Neural cell (in vitro differentiated cells): ENCODE results near the gene TPST1.

ENCODE experiments used
- EP300 ChIP-seq: fragments of 450-650 bp; conservative IDR thresholded peaks from 2 replicates; pipeline ENCODE4 v1.6.1; 2014; ENCODE audit warnings: antibody characterized with exemption, mild to moderate bottlenecking, moderate library complexity; ENCODE audit not compliant: poor library complexity, severe bottlenecking
- EZH2 ChIP-seq: fragments of 200-600, 300-800 bp; shearing (Covaris generic), sonication (generic); IDR thresholded peaks from 2 replicates; pipeline ENCODE4 v1.6.1; 2014; ENCODE audit warnings: antibody characterized with exemption, low read length, borderline replicate concordance, mild to moderate bottlenecking; ENCODE audit not compliant: insufficient read depth, poor library complexity, severe bottlenecking
- MXI1 ChIP-seq: fragments of 450-650 bp; conservative IDR thresholded peaks from 2 replicates; pipeline ENCODE4 v1.6.1; 2014; ENCODE audit warnings: antibody characterized with exemption, mild to moderate bottlenecking; ENCODE audit not compliant: poor library complexity, severe bottlenecking
- POLR2AphosphoS5 ChIP-seq: IDR thresholded peaks from 2 replicates; pipeline ENCODE4 v1.6.1; 2012
- RAD21 ChIP-seq: fragments of 450-650 bp; conservative IDR thresholded peaks from 2 replicates; pipeline ENCODE4 v1.6.1; 2014; ENCODE audit warnings: antibody characterized with exemption, mild to moderate bottlenecking, moderate library complexity
- SMC3 ChIP-seq: fragments of 450-650 bp; conservative IDR thresholded peaks from 2 replicates; pipeline ENCODE4 v1.6.1; 2014; ENCODE audit warnings: antibody characterized with exemption, mild to moderate bottlenecking, moderate library complexity; ENCODE audit not compliant: poor library complexity
- TAF1 ChIP-seq: IDR thresholded peaks from 2 replicates; pipeline ENCODE4 v1.6.1; 2012; ENCODE audit warnings: low read depth
- TF ChIP-seq, protein P1 (sequence below): fragments of 450-650 bp; IDR thresholded peaks from 2 replicates; pipeline ENCODE4 v1.5.1; 2014; ENCODE audit warnings: antibody characterized with exemption, mild to moderate bottlenecking, moderate library complexity; ENCODE audit not compliant: poor library complexity, severe bottlenecking
- TF ChIP-seq, protein P2 (sequence below): IDR thresholded peaks from 2 replicates; pipeline ENCODE4 v1.6.1; 2012; ENCODE audit warnings: borderline replicate concordance

DNA sequence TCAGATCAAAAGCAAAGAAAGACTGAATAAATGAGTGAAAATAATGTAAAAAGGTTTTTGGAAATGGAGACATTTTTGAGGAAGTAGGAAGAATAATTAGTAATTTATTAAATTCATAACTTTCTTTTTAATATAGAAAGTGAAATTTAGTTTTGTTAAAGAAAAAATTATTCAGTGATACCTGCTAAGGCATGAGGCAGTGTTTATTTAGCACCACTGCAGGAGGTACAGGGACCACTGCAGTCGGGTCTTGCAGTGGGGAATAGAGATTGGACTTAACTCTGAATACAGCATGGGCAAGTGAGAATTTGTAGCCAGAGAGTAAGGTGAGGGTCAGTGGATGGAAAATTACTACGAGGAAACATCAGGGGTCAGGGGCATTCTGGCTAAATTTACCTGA, 39.9 kb downstream of the TPST1 start:
- TF ChIP-seq, protein P1, sequence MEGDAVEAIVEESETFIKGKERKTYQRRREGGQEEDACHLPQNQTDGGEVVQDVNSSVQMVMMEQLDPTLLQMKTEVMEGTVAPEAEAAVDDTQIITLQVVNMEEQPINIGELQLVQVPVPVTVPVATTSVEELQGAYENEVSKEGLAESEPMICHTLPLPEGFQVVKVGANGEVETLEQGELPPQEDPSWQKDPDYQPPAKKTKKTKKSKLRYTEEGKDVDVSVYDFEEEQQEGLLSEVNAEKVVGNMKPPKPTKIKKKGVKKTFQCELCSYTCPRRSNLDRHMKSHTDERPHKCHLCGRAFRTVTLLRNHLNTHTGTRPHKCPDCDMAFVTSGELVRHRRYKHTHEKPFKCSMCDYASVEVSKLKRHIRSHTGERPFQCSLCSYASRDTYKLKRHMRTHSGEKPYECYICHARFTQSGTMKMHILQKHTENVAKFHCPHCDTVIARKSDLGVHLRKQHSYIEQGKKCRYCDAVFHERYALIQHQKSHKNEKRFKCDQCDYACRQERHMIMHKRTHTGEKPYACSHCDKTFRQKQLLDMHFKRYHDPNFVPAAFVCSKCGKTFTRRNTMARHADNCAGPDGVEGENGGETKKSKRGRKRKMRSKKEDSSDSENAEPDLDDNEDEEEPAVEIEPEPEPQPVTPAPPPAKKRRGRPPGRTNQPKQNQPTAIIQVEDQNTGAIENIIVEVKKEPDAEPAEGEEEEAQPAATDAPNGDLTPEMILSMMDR, result no peak
- TF ChIP-seq SMC3 (no peak), TAF1 (no peak), RAD21 (no peak), EP300 (no peak), EZH2 (no peak), POLR2AphosphoS5 (no peak), MXI1 (no peak)
- TF ChIP-seq, protein P2, sequence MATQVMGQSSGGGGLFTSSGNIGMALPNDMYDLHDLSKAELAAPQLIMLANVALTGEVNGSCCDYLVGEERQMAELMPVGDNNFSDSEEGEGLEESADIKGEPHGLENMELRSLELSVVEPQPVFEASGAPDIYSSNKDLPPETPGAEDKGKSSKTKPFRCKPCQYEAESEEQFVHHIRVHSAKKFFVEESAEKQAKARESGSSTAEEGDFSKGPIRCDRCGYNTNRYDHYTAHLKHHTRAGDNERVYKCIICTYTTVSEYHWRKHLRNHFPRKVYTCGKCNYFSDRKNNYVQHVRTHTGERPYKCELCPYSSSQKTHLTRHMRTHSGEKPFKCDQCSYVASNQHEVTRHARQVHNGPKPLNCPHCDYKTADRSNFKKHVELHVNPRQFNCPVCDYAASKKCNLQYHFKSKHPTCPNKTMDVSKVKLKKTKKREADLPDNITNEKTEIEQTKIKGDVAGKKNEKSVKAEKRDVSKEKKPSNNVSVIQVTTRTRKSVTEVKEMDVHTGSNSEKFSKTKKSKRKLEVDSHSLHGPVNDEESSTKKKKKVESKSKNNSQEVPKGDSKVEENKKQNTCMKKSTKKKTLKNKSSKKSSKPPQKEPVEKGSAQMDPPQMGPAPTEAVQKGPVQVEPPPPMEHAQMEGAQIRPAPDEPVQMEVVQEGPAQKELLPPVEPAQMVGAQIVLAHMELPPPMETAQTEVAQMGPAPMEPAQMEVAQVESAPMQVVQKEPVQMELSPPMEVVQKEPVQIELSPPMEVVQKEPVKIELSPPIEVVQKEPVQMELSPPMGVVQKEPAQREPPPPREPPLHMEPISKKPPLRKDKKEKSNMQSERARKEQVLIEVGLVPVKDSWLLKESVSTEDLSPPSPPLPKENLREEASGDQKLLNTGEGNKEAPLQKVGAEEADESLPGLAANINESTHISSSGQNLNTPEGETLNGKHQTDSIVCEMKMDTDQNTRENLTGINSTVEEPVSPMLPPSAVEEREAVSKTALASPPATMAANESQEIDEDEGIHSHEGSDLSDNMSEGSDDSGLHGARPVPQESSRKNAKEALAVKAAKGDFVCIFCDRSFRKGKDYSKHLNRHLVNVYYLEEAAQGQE, result no peak
